Stomach smooth muscle (tissue), 2 donors: ENCODE results near the gene IL1RAPL2.
"Not testable (repeated sequence)": the region's sequence is repeated elsewhere in the genome, so short reads cannot be mapped to it uniquely, and the experiment has no call there.

ENCODE experiments used
- H3K27ac ChIP-seq: one replicate; pipeline ENCODE4 v1.7.0; 2013; ENCODE audit warnings: mild to moderate bottlenecking, low read length, inconsistent platforms
- H3K27me3 ChIP-seq, 2 donors: one replicate each; pipeline ENCODE4 v1.7.0; 2013; ENCODE audit warnings: low read length in 2 of 2; ENCODE audit not compliant: insufficient read depth in 2 of 2, control insufficient read depth in 1 of 2
- H3K36me3 ChIP-seq, 2 donors: one replicate each; pipeline ENCODE4 v1.7.0; 2013; ENCODE audit warnings: low read length in 2 of 2; ENCODE audit not compliant: control insufficient read depth in 2 of 2, insufficient read depth in 2 of 2
- H3K4me1 ChIP-seq: one replicate; pipeline ENCODE4 v1.7.0; 2013; ENCODE audit warnings: low read length; ENCODE audit not compliant: control insufficient read depth, insufficient read depth
- H3K4me3 ChIP-seq, 2 donors: one replicate each; pipeline ENCODE4 v1.7.0; 2013; ENCODE audit warnings: low read length in 2 of 2
- H3K9ac ChIP-seq, 2 donors: one replicate each; pipeline ENCODE4 v1.7.0; 2013; ENCODE audit warnings: low read length in 2 of 2, mild to moderate bottlenecking in 1 of 2
- H3K9me3 ChIP-seq, 2 donors: one replicate each; pipeline ENCODE4 v1.7.0; 2013; ENCODE audit warnings: low read length in 2 of 2; ENCODE audit not compliant: control insufficient read depth in 2 of 2
- donor health status: healthy.
- donor health status: Pancreatic carcinoma.

IL1RAPL2 gene

DNA sequence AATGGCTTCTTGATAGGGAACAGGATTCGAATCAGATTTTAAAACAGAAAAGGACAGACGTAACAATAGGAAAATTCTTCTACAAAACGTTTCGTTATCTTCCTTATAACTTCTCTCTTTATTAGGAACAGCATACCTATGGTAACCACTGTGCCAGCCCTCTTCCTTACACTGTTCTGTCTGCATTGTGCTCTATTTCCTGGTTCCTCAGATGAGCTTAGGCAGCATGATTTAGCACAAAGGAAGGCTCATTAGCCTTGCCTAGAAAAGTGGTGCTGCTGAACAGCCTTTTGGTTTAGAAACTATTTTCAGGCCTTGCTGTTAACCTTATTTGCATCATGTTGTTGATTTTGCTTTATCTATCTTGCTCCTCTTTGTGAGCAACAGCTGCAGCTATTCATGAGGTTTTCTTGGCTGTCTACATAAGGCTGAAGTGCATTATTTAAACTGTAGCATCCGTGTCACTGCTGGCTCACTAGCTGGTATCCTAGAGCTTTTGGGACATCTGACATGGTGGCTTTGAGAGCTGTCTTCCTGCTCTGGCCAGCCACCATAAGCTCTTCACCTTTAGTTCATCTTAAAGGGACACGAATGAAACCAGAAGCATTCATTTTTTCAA, 1186.4 kb downstream of the IL1RAPL2 start:
- Histone ChIP-seq H3K9ac (no peak overlapping the region), H3K4me1 (no peaks in the 10 kb centered on the region), H3K36me3 (no peaks in the 10 kb centered on the region), H3K4me3 (no peak overlapping the region), H3K9me3 (no peaks in the 10 kb centered on the region), H3K27ac (no peak overlapping the region), H3K27me3 (no peaks in the 10 kb centered on the region)

DNA sequence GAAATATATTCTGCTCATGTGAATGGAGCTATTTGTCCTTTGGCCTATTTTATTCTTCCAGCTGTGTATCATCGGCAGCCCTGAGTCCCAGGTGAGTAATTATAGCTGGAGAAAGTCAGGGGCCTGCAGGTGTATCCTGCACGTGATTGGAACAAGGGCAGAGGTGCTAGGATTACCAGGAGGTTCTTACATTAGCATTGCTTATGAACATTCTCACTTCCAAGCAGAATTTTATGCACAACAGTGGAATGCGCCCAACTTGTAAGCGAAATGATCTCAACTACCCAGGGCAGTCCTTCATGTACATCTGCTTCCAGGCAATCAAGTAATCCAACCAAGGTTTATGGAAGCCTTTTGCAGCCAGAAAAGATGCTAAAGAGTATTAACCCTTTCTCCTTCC, 1187.4 kb downstream of the IL1RAPL2 start:
- no peaks in the 10 kb centered on the region for H3K4me1 ChIP-seq
- H3K27me3 ChIP-seq = no peaks in the 10 kb centered on the region
- H3K36me3 ChIP-seq = no peaks in the 10 kb centered on the region
- H3K9ac ChIP-seq = no peak overlapping the region
- no peak overlapping the region for H3K4me3 ChIP-seq
- no peak overlapping the region for H3K27ac ChIP-seq
- H3K9me3 ChIP-seq = no peaks in the 10 kb centered on the region

- H3K9me3 ChIP-seq = no peaks in the 10 kb centered on the region
- no peak overlapping the region for H3K4me3 ChIP-seq
- no peak overlapping the region for H3K9ac ChIP-seq
- no peaks in the 10 kb centered on the region for H3K4me1 ChIP-seq
- H3K27me3 ChIP-seq = no peaks in the 10 kb centered on the region
- no peak overlapping the region for H3K27ac ChIP-seq
- H3K36me3 ChIP-seq = no peaks in the 10 kb centered on the region
These were observed 1188.4 kb downstream of the IL1RAPL2 start for GRCh38 chrX:105754286-105754964.

GRCh38 chrX:105755109-105755508, 1189.1 kb downstream of the IL1RAPL2 start:
- no peak overlapping the region for H3K4me3 ChIP-seq
- no peak overlapping the region for H3K27ac ChIP-seq
- H3K9ac ChIP-seq = no peak overlapping the region
- no peaks in the 10 kb centered on the region for H3K36me3 ChIP-seq
- no peaks in the 10 kb centered on the region for H3K9me3 ChIP-seq
- H3K4me1 ChIP-seq = no peaks in the 10 kb centered on the region
- peaks cover 0 to 3% of the 10 kb centered on the region in 2 donors for H3K27me3 ChIP-seq

DNA sequence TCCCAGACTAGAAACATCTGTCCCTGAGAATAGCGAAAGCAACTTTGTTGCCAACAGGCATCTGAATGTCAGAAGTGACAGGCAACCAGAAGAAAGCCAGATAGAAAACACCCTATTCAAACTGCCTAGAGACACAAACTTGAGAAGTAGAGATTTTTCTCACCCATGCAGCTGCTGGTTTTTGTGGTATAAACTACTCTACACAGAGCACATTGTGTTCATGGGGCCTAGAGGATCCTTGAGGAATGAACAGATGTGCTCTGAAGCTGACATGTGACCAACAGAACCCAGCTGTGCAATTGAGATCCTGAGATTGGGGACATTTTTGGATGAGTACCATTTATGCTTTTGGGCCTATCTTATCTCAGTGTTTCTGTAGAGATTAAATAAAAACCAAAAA, 1192.8 kb downstream of the IL1RAPL2 start:
- no peak overlapping the region for H3K9ac ChIP-seq
- peaks cover 0 to 3% of the 10 kb centered on the region in 2 donors for H3K27me3 ChIP-seq
- no peaks in the 10 kb centered on the region for H3K9me3 ChIP-seq
- no peak overlapping the region for H3K27ac ChIP-seq
- no peaks in the 10 kb centered on the region for H3K36me3 ChIP-seq
- no peaks in the 10 kb centered on the region for H3K4me1 ChIP-seq
- H3K4me3 ChIP-seq = no peak overlapping the region

- no peak overlapping the region for H3K27ac ChIP-seq
- H3K36me3 ChIP-seq = no peaks in the 10 kb centered on the region
- H3K27me3 ChIP-seq = peaks cover 0 to 3% of the 10 kb centered on the region in 2 donors
- no peak overlapping the region for H3K9ac ChIP-seq
- no peak overlapping the region for H3K4me3 ChIP-seq
- H3K4me1 ChIP-seq = no peaks in the 10 kb centered on the region
- no peaks in the 10 kb centered on the region for H3K9me3 ChIP-seq
These were observed 1193.6 kb downstream of the IL1RAPL2 start for GRCh38 chrX:105759598-105759997.

GRCh38 chrX:105765691-105766090, 1199.7 kb downstream of the IL1RAPL2 start:
- H3K27me3 ChIP-seq = peaks cover 0 to 4% of the 10 kb centered on the region in 2 donors
- H3K27ac ChIP-seq = no peak overlapping the region
- H3K36me3 ChIP-seq = no peaks in the 10 kb centered on the region
- H3K4me1 ChIP-seq = no peaks in the 10 kb centered on the region
- no peaks in the 10 kb centered on the region for H3K9me3 ChIP-seq
- H3K9ac ChIP-seq = no peak overlapping the region
- H3K4me3 ChIP-seq = no peak overlapping the region

DNA sequence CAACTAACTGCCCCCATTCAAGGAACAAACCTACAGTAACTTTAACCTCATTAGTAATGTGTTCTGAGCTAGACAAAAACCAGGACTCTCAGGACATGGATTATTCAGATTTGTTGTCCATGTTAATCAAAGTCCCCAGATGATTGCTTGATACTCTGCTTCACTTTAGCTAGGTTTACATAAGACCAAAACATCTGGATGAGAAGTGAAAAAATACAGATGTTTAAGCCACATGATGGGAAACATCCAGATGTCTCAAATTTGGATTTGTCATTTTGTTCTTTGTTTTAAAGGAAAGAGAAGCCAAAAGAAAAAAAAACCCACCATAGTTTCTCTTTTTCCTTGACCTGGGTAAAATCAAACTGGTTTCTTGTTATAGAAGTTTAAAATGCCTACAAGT, 1207.8 kb downstream of the IL1RAPL2 start:
- no peaks in the 10 kb centered on the region for H3K4me1 ChIP-seq
- no peak overlapping the region for H3K27ac ChIP-seq
- H3K9ac ChIP-seq = no peak overlapping the region
- no peaks in the 10 kb centered on the region for H3K27me3 ChIP-seq
- no peak overlapping the region for H3K4me3 ChIP-seq
- H3K36me3 ChIP-seq = no peaks in the 10 kb centered on the region
- H3K9me3 ChIP-seq = no peaks in the 10 kb centered on the region

GRCh38 chrX:105775679-105776078, 1209.7 kb downstream of the IL1RAPL2 start:
- Histone ChIP-seq H3K36me3 (no peaks in the 10 kb centered on the region), H3K9ac (no peak overlapping the region), H3K4me3 (no peak overlapping the region), H3K9me3 (no peaks in the 10 kb centered on the region), H3K4me1 (no peaks in the 10 kb centered on the region), H3K27ac (no peak overlapping the region), H3K27me3 (no peaks in the 10 kb centered on the region)

GRCh38 chrX:105781804-105782203, 1215.8 kb downstream of the IL1RAPL2 start:
- H3K9ac ChIP-seq = no peak overlapping the region
- no peaks in the 10 kb centered on the region for H3K4me1 ChIP-seq
- H3K27me3 ChIP-seq = no peaks in the 10 kb centered on the region
- H3K36me3 ChIP-seq = no peaks in the 10 kb centered on the region
- no peak overlapping the region for H3K27ac ChIP-seq
- no peak overlapping the region for H3K4me3 ChIP-seq
- peaks cover 3 to 5% of the 10 kb centered on the region in 2 donors for H3K9me3 ChIP-seq

GRCh38 chrX:105796877-105797276, 1230.9 kb downstream of the IL1RAPL2 start:
- H3K4me1 ChIP-seq, H3K36me3 ChIP-seq, H3K27ac ChIP-seq, H3K27me3 ChIP-seq, H3K4me3 ChIP-seq, H3K9me3 ChIP-seq, H3K9ac ChIP-seq: not testable (repeated sequence)
